Activated CD8-positive, alpha-beta memory T cell treated with anti-CD3 and anti-CD28 coated beads, Interleukin-2, amount 50 U/mL, for 1 hour (primary cell): ENCODE data around the gene FAM83G.
"Not testable (repeated sequence)": the region's sequence is repeated elsewhere in the genome, so short reads cannot be mapped to it uniquely, and the experiment has no call there.

Experiments used
- DNase-seq: peaks from one replicate; pipeline ENCODE4 v3.0.0-alpha.2; 2020; ENCODE audit errors: extremely low read depth

Gene FAM83G

DNA sequence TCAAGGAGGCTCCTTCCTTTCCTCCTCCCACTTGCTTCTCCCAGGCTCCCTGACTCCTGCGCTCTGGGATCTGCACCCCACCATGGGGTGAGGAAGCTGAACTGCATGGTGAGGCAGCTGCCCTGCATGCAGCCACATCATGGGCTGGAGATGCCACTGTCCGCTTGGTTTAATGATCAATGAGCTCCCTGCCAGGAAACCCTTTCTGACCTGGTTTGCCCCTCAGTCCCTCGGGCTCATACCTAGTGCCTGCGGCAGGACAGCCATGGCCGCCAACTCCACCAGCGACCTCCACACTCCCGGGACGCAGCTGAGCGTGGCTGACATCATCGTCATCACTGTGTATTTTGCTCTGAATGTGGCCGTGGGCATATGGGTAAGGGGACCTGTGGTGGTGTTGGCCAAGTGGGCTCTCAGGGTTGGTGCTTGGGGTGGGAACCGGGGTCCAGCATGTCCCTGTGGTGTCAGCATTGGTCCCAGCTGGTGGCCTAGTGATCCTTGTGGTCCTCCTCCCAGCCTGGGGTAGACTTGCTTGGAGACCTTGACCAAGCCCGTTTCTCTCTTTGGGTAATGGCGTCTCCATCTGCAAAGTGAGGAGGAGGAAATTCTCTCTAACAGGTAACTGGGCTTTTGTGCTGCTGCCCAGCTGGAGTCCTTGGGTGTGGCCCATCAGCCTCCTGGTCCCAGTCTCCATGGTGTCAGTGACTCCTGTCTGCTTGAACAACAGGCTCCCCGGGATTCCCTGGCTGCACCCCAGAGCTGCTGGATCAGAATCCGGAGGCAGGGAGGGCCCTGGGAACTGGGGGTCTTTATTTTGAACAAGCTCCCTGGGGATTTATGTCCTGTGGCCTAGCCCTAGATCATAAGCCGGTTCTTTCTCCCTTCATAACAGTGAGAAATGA lies 52.4 kb downstream of the FAM83G start, which contains the start of gene SLC5A10:
Gene SLC5A10, plus strand, starts transcription at position 225 of the 902 bp plus-strand sequence. Its CDS starts 41 bp downstream, at position 266.
- DNase-seq, result no peak

- DNase-seq, result no peak
Observed at GRCh38 chr17:18950944-18951905, 53.3 kb downstream of the FAM83G start.

DNA sequence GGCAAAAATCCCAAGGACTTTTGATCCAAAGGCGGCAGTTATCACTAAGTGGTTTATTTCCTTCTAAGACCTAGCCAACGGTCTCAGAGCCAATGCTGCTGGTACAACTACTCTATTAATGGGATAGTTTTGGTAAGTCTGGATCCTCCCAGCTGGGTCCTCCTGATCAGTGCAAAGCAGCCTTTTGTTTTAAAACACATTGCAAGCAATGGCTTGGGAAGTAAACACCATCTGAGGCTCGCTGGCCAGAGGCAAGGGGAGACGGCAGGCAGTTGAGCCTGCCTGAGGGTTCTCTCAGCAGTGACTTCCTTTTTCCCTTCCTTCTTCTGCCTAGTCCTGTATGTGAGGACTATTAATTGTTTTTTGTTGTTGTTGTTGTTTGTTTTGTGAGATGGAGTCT lies 54.2 kb downstream of the FAM83G start:
- no peak for DNase-seq

DNA sequence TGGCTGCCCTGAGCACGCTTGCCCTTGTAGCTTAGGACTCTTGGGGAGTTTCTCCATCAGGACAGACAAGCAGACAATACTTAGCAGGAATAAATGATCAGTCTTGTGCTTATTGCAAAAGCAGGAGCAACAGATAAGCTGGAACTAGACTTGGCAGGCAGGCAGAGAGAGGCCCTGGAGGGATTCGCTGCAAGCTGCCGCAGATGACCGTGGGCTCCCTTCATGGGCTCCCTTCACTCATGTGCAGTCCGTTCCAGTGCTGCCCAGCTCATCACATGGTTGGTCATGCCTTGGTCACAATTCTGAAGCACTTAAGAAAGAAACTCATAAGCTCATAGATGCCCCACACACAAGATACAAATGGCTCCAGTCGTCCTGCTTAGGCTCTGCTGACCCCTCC lies 55.0 kb downstream of the FAM83G start:
- DNase-seq, result no peak

DNA sequence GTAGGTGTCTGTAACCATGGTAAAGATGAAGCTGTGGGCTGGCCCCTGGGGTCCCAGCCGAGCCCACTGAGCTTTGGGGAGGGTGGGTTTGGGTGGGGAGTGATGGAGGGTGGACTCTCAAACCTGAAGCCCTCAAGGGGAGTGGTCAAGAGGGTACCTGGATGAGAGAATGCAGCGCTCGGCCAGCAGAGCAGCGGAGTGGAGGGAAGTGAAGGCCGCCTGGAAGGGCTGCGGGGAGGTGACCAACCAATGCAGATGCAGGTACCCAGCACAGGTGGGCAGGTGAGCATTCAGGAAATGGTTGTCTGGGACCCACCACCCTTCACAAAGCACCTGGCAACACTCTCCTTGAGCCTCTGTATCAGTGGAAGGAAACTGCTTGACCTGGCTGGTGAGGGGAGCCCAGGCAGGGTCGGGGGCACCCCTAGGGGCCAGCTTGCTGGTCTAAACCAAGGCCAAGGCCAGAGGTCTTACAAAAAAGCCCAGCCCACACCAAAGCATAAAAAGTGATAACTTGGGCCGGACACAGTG lies 56.0 kb downstream of the FAM83G start:
- DNase-seq, result no peak

- no peak for DNase-seq
Observed at GRCh38 chr17:18947866-18948265, 56.7 kb downstream of the FAM83G start.

GRCh38 chr17:18946536-18946935 lies 58.0 kb downstream of the FAM83G start:
- DNase-seq, result no peak

DNA sequence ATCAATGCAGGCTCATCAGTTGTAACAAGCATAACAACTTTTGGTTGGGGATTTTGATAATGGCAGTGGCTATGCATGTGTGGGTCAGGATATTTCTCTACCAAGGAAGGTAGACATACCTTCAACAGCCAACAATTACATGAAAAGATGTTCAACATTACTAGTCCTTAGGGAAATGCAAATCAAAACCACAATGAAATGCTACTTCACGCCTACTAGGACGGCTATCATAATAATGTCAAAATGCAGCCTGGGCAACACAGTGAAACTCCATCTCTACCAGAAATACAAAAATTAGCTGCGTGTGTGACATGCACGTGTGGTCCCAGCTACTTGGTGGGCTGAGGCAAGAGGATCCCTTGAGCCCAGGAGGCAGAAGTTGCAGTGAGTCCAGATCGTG lies 59.9 kb downstream of the FAM83G start:
- no peak for DNase-seq

DNA sequence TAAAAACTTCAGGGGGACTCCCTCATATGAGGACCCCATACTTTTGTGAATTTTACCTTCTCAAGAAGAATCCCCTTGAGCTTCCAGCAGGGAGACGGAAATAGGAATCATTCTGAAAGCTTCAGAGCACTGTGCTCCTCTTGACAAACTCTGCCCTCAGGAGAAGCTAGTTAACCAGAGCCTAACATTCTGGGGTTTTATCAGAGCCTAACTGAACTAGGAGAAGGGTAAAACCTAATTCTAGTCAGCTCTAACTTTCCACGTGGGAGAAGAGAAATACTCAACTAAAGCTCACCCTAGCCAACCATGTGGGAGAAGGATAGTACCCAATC lies 65.9 kb downstream of the FAM83G start:
- no peak for DNase-seq

DNA sequence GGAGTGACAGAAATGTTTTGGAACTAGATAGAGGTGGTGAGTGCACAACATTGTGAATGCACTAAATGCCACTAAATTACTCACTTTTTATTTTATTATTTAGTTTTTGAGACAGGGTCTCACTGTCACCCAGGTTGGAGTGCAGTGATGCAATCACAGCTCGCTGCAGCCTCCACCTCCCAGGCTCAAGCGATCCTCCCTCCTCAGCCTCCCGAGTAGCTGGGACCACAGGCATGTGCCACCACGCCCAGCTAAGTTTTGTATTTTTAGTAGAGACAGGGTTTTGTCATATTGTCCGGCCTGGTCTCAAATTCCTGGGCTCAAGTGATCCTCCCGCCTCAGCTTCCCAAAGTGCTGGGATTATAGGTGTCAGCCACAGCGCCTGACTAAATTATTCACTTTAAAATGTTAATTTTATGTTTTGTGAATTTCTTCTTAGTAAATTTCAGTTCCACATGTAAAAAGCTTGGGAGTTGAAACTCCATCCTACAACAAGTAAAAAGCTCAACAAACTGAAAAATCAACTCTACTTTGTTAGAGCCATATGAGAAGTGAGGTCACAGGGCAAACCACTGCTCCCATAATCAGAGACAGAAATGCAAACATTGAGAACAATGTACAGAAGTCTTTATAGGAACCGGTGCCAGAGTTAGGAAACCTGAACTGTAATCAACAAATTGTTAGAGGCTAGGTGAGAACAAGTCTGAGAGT lies 66.4 kb downstream of the FAM83G start:
- no peak for DNase-seq

DNA sequence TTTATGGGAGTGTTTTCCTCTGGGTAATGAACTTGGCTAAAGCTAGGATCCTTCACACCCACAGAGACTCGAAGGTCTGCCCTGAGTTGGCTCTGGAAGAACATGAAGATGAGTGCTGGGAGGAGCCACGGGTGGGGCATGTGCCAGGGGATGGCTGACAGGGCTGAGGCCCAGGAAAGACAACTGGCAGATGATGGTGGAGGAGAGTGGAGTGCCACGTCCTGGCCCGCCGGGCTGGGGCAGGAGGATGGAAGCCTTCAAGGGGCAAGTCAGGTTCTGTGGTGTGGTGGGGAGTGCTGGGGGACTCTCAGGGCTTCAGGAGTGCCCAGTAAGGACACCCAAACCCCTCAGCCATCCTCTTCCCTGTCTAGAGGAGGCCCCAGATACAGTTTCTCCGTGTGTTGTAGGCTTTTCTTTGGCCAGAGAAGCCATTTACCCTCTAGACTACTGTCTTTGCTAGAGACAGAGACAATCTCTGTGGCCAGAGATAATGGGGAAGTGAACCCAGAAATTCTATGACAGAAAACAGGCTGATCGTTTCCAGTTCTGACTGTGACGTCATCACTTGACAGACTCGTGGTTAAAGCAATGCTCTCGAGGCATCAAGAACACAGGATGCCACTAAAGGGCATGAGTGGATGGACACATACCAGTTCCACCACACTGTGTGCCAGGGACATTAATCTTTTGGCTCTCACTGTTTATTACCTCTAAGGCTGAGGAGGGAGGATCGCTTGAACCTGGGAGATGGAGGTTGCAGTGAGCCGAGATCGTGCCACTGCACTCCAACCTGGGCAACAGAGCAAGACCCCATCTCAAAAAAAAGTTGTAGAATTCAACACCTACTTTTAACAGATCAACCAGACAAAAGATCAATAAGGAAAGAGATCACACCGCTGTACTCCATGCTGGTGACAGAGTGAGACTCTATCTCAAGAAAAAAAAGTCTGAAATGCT lies 71.2 kb downstream of the FAM83G start:
- no peak for DNase-seq

DNA sequence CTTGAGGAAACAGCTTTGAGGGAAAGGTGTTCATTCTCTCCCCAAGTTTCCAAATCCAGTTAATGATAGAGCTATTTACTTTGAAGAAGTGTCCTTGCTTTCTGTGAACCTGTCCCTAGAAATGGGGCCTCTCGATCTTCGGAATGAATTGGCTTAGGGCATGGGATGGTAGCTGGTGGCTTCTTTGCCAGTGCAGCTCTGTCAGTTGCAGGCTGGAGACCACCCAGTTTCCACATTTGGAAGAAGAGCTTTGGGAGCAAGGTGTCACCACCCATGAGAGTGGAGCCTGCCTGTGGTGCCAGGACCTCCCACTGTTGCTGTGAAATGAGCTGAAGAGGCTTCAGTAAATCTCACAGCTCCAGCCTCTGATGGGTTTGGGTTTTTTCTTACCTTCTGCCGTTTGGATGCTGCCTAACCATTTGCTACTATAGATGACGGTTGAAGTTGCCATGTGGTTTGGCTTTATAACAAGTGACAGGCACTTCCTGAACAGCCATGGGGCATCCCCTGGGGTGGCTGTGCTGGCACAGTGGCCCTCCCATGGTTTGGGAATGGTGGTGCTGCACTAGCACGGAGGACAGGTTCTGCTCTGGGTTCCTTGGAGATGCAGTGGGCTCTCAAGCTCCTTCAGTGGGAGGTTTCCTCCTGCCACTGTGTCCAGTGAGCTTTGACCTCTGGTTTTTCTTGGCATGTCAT lies 72.1 kb downstream of the FAM83G start:
- DNase-seq, result no peak

DNA sequence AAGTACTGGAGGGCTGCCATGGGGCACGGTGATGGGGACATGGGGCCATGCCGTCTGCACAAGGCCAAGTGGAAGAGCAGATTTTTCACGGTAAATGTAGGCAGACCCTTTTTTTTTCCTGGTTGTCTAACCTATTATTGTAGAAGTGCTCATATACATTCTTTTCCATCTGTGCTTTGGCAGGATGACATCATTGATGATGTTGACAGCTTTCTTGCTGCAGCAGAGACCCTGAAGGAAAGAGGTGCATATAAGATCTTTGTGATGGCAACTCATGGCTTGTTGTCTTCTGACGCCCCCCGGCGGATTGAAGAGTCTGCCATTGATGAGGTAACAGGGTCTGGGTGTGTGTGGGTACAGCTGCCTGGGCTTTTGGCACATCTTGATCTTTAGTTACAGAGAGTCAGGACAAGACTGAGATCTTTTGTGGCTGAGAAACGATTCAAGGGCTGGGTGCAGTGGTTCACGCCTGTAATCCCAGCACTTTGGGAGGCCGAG lies 75.9 kb downstream of the FAM83G start:
- no peak for DNase-seq

GRCh38 chr17:18925187-18925586 lies 79.4 kb downstream of the FAM83G start:
- DNase-seq, result no peak

DNA sequence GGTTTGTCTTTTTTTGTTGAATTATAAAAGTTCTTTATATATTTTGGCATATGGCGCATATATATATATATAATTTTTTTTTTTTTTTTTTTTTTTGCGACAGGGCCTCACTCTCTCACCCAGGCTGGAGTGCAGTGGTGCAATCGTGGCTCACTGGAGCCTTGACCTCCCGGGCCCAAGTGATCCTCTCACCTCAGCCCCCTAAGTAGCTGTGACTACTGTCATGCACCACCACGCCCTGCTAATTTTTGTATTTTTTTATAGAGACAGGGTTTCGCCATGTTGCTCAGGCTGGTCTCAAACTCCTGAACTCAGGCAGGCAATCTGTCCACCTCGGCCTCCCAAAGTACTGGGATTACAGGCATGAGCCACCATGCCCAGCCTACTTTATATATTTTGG lies 82.0 kb downstream of the FAM83G start:
- not testable (repeated sequence) for DNase-seq

GRCh38 chr17:18921912-18922451 lies 82.6 kb downstream of the FAM83G start:
- no peak for DNase-seq

DNA sequence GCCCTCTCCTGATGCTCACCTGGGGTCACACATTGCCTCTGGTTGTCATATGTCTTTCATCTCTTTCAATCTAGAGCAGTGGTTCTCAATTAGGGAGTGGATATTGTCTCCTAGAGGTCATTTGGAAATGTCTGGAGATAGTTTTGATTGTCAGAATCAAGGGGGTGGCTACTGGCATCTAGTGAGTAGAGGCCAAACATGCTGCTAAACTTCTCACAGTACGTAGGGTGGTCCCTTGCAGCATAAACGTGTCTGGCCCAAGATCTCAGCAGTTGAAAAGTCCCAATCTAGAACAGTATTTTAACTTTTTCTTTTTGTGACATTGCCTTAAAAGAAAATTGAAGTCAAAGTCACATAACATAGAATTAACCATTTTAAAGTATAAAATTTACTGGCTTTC lies 83.1 kb downstream of the FAM83G start:
- no peak for DNase-seq

DNA sequence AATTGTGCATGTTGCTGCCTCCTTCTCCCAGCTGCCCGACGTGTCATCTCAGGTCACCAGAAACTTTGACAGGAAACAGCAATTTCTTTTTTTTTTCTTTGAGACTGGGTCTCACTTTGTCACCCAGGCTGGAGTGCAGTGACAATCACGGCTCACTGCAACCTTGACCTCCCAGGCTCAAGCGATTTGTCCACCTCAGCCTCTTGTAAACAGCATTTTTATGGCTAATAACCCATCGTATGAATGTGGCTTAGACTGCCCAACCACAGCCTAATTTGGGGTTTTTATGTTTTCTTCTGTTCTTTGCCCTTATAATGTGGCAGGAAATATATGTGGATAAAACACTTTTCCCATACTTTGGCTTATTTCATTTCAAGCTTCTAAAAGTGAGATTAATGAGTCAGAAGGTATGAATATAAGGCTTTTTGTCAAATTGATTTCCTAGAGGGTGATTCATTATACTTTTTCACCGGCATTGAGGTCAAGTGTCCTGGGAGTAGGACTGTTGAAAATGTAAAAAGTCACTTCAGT lies 83.6 kb downstream of the FAM83G start:
- DNase-seq, result no peak

DNA sequence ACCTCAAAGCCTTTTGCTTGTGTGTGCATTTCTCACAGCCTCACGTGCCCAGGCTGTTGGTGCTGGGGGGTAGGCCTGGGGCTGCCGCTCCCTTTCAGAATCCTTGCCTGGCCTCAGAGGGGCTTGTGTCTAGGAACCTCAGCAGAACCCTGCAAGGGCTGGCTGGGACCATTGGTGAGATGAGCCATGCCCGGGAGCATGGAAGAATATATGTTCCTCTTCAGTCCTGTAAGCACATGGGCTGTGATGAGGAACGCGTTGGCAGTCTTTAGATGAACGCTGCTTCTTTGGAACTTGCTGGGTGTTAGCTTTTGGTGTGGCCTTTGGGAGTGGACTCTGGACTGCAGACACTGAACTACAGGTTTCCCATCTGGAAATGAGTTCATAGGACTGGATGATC lies 84.6 kb downstream of the FAM83G start:
- no peak for DNase-seq
